ENCODE results near the gene MYH7. TPM values are rescaled to one million over a fixed set of nuclear protein-coding genes. Genes with fewer than 3 reads are reported as not detected.

Gene MYH7
- not detected in 2 replicates for total RNA-seq

DNA sequence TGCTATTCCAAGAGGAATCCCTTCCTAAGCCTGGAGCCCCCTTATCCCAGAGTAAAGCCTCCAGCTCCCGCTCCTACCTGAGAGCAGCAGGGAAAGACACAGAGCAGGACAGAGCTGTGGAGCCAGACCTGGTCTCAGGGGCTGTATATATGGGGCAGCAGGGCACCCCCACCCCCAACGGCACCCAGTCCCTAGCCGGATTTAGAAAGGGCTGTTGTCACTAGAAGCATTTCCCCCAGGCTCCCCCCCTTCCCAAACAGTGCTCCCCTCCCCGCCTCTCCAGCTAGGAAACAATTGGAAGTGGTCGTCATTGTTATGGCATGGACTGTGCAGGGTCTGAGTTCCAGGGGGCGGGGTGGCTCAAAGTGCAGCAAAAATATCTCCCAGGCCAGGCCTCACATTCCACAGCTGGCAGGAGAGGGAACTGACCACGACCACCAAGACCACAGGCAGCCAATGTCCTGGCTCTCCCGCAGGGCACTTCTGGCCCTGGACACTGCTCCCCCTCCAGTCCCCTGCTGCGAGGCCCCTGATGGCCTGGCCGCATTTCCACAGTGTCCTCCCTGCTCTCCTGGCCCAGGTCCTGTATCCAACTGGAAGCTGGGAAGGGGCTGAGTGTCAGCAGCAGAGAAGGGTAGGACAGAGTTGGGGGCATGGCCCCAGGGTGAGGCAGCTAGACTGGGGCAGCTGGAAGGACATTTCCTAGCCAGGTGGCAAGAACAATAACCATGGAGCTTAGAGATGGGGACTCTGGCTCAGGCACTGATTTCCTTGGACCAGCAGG, at the start of gene MYH7:
Gene MYH7 (minus strand): TSS at position 118 of the 784 bp plus-strand sequence. CDS start 1,928 bp downstream, outside the sequence.
- no peak for DNase-seq (ENCODE audit: low read depth)
- H3K4me3 ChIP-seq (ENCODE audit: low read depth, low read length) = no peak within 1 kb of the TSS
- TF ChIP-seq, protein P1, sequence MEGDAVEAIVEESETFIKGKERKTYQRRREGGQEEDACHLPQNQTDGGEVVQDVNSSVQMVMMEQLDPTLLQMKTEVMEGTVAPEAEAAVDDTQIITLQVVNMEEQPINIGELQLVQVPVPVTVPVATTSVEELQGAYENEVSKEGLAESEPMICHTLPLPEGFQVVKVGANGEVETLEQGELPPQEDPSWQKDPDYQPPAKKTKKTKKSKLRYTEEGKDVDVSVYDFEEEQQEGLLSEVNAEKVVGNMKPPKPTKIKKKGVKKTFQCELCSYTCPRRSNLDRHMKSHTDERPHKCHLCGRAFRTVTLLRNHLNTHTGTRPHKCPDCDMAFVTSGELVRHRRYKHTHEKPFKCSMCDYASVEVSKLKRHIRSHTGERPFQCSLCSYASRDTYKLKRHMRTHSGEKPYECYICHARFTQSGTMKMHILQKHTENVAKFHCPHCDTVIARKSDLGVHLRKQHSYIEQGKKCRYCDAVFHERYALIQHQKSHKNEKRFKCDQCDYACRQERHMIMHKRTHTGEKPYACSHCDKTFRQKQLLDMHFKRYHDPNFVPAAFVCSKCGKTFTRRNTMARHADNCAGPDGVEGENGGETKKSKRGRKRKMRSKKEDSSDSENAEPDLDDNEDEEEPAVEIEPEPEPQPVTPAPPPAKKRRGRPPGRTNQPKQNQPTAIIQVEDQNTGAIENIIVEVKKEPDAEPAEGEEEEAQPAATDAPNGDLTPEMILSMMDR (conservative IDR thresholded peaks at IDR 0.05; ENCODE audit: low read depth, low read length) = no peak

GRCh38 chr14:23483236-23483854, 47.9 kb upstream of the MYH7 start:
- DNase-seq (ENCODE audit: low read depth) = no peak
- H3K4me3 ChIP-seq (ENCODE audit: low read depth, low read length) = no peak overlapping the region
- TF ChIP-seq, protein P1 (conservative IDR thresholded peaks at IDR 0.05; ENCODE audit: low read depth, low read length) = peak; percentile 52

DNA sequence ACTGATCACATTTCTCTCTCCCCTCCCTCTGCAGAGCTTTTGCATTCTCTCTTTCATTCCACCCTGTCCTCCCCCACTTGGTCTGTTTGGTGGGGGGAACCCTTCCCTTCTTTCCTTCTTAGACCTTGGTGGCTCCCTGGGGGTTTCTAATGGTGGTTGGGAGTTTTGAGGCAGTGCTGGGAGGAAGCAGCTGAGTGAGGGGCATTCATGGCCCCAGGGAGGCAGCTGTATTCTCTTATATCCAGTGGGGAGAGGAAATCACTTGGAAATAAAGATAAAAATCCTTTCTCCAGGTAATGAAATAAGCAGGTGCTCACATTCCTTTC, 47.3 kb upstream of the MYH7 start:
- no peak overlapping the region for H3K4me3 ChIP-seq (ENCODE audit: low read depth, low read length)
- DNase-seq (ENCODE audit: low read depth) = no peak
- TF ChIP-seq, protein P1 (conservative IDR thresholded peaks at IDR 0.05; ENCODE audit: low read depth, low read length) = no peak

GRCh38 chr14:23481979-23482822, 46.7 kb upstream of the MYH7 start:
- no peak overlapping the region for H3K4me3 ChIP-seq (ENCODE audit: low read depth, low read length)
- TF ChIP-seq, protein P1 (conservative IDR thresholded peaks at IDR 0.05; ENCODE audit: low read depth, low read length) = peak; percentile 10

GRCh38 chr14:23481362-23481970, 46.0 kb upstream of the MYH7 start:
- TF ChIP-seq, protein P1 (conservative IDR thresholded peaks at IDR 0.05; ENCODE audit: low read depth, low read length) = no peak
- DNase-seq (ENCODE audit: low read depth) = no peak
- no peak overlapping the region for H3K4me3 ChIP-seq (ENCODE audit: low read depth, low read length)

More at GRCh38 chr14:23481979-23482822, 46.7 kb upstream of the MYH7 start:
- DNase-seq (ENCODE audit: low read depth) = no peak

DNA sequence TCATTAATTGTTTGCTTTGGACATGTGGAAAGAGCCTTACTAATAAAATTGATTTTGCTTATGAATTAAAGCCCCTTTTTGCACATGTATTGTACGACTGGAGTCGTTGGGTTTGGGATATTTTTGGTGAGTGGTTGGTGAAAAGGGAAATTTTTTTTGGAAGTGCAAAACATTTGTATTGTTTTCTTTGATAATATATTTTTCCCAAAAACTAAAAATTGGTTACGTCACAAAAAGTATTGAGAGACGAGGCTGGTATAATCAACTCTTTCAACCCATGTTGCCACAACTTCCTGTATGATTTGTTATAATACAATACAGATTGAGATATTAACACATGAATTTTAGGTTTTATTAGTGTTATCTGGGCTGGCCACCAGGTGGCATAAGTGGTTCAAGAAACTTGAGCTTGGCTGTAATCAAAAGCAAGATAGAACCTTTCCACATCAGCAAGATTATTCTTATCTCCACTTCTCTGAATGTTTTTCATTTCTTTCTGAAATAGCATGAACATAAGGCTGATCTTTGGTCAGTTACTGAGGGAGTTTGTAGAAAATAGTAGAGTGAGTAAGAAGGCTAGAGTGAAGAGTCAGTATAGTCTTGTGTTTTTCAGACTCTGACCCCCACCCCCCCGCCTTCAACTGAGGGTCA, 42.8 kb upstream of the MYH7 start:
- no peak overlapping the region for H3K4me3 ChIP-seq (ENCODE audit: low read depth, low read length)
- TF ChIP-seq, protein P1 (conservative IDR thresholded peaks at IDR 0.05; ENCODE audit: low read depth, low read length) = peak; percentile 75
- DNase-seq (ENCODE audit: low read depth) = no peak
